Nephron progenitor cell (in vitro differentiated cells): ENCODE measurements around the gene ADAMTS13.

Experiments used
- DNase-seq: peaks from one replicate; pipeline ENCODE4 v3.0.0; 2021
- H3K27ac Mint-ChIP-seq: 2 replicates; pipeline ENCODE4 v1.8.0; 2021; ENCODE audit warnings: mild to moderate bottlenecking, moderate library complexity, mixed read lengths
- H3K27me3 Mint-ChIP-seq: 2 replicates; pipeline ENCODE4 v1.8.0; 2021; ENCODE audit warnings: mild to moderate bottlenecking, low read depth, mixed read lengths; ENCODE audit not compliant: poor library complexity
- H3K36me3 Mint-ChIP-seq: 2 replicates; pipeline ENCODE4 v1.8.0; 2021; ENCODE audit warnings: low read depth, mixed read lengths
- H3K4me1 Mint-ChIP-seq: 2 replicates; pipeline ENCODE4 v1.8.0; 2021; ENCODE audit warnings: mixed read lengths
- H3K4me3 Mint-ChIP-seq: 2 replicates; pipeline ENCODE4 v1.8.0; 2021; ENCODE audit warnings: mild to moderate bottlenecking, moderate library complexity, mixed read lengths
- H3K9me3 Mint-ChIP-seq: 2 replicates; pipeline ENCODE4 v1.8.0; 2021; ENCODE audit warnings: mild to moderate bottlenecking, moderate library complexity, mixed read lengths
- CTCF ChIP-seq: fragments of 200-600 bp; sonication (generic); IDR thresholded peaks from 2 replicates; pipeline ENCODE4 v1.5.0; 2021; ENCODE audit warnings: antibody characterized with exemption

The ADAMTS13 gene

GRCh38 chr9:133487331-133487725, 65.2 kb downstream of the ADAMTS13 start:
- Mint-ChIP-seq H3K36me3 (no peaks in the 10 kb centered on the region), H3K4me1 (peaks cover 35% of the 10 kb centered on the region), H3K4me3 (no peak overlapping the region), H3K27me3 (no peaks in the 10 kb centered on the region), H3K27ac (no peak overlapping the region), H3K9me3 (no peaks in the 10 kb centered on the region)
- DNase-seq: peak; percentile 2
- no peak for TF ChIP-seq CTCF

- Mint-ChIP-seq H3K27ac (no peak overlapping the region), H3K4me3 (no peak overlapping the region), H3K27me3 (no peaks in the 10 kb centered on the region), H3K4me1 (peaks cover 42% of the 10 kb centered on the region), H3K9me3 (no peaks in the 10 kb centered on the region), H3K36me3 (no peaks in the 10 kb centered on the region)
- no peak for DNase-seq
- TF ChIP-seq CTCF: no peak
Measured at GRCh38 chr9:133488686-133489252, 66.6 kb downstream of the ADAMTS13 start.

- H3K36me3 Mint-ChIP-seq: no peaks in the 10 kb centered on the region
- H3K27me3 Mint-ChIP-seq: no peaks in the 10 kb centered on the region
- DNase-seq: no peak
- no peak for TF ChIP-seq CTCF
- no peaks in the 10 kb centered on the region for H3K9me3 Mint-ChIP-seq
- no peak overlapping the region for H3K27ac Mint-ChIP-seq
- peaks cover 43% of the 10 kb centered on the region for H3K4me1 Mint-ChIP-seq
- H3K4me3 Mint-ChIP-seq: no peak overlapping the region
Measured at GRCh38 chr9:133489253-133490190, 67.4 kb downstream of the ADAMTS13 start.

DNA sequence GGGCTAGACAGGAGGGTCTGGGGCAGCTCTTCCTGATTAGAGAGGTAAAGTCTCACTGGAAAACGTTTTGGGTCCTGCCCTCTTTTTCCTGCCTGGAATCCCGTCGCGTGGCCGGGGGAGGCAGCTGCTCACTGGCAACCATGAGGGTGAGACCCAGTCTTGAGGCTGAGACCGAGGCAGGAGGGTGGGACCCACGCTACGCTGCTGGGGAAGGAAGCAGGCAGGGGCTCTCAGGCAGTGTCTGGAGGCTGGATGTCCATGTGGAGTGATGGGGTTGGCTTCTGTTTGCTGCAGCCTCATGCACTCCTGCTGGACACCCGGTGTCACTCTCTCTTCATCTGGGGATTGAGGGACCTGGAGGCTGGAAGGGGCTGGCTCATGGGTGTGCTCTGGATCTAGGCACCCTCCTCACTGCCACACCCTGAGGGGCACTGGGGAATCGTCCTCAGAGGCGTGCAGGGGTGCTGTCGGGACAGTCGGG, 68.1 kb downstream of the ADAMTS13 start:
- Mint-ChIP-seq H3K4me3 (no peak overlapping the region), H3K27me3 (no peaks in the 10 kb centered on the region), H3K4me1 (peaks cover 43% of the 10 kb centered on the region), H3K9me3 (no peaks in the 10 kb centered on the region), H3K36me3 (no peaks in the 10 kb centered on the region), H3K27ac (no peak overlapping the region)
- DNase-seq: no peak
- TF ChIP-seq CTCF: no peak

- peak; percentile 6 for DNase-seq
- Mint-ChIP-seq H3K27me3 (no peaks in the 10 kb centered on the region), H3K36me3 (no peaks in the 10 kb centered on the region), H3K9me3 (no peaks in the 10 kb centered on the region), H3K4me3 (no peak overlapping the region), H3K27ac (no peak overlapping the region), H3K4me1 (peaks cover 42% of the 10 kb centered on the region)
- no peak for TF ChIP-seq CTCF
Measured at GRCh38 chr9:133490865-133491655, 68.9 kb downstream of the ADAMTS13 start.
